HG03064 (cell line): ENCODE results near the gene CD200.
"Not testable (repeated sequence)": the region's sequence is repeated elsewhere in the genome, so short reads cannot be mapped to it uniquely, and the experiment has no call there.

Experiments
- ATAC-seq: cut with Tn5 transposase; IDR thresholded peaks from one replicate; pipeline ENCODE4 v1.9.1; 2021; ENCODE audit warnings: low read depth; ENCODE audit not compliant: unreplicated experiment

CD200 gene

DNA sequence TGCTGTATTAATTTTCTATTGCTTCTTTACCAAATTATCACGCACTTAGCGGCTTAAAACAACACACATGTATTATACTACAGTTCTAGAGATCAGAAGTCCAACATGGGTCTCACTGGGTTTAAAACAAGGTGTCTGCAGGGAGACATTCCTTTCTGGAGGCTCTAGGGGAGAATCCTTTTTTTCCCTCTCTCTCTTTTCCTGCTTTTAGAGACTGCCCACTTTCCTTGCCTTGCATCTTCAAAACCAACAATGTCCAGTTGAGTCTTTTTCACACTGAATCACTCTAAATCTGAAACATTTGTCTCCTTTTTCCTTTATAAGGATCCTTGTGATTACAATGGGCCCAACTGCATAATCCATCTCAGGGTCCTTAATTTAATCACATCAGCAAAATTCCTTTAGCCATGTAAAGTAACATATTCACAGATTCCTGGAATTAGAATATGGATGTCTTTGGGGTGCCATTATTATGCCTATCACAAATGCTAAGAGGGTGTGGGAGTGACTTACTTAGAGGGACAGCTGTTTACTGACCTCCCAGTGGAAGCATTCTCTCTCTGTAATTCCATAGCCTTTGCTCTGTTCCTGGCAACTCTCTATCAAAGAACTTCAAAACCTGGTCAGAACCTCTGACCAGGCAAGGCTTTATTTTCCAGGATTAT, 21.8 kb downstream of the CD200 start:
- ATAC-seq, result no peak

DNA sequence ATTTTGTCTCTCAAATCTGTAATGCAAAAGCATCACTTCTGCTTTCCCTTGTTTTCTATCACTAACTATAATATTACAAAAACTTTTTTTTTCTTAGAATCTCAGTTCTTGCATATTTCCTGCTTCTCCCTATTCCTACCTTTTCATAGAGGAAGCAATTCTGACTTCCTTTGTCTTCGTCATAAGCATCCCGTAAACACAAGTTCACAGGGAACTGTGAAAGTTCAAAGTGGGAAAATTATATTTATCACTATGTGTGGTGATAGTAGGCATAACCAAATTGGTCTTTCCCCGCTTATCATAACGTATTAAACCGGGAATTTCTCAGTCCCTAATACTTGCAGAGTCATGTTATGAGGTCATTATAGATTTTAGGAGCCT, 22.3 kb downstream of the CD200 start:
- ATAC-seq, result no peak

DNA sequence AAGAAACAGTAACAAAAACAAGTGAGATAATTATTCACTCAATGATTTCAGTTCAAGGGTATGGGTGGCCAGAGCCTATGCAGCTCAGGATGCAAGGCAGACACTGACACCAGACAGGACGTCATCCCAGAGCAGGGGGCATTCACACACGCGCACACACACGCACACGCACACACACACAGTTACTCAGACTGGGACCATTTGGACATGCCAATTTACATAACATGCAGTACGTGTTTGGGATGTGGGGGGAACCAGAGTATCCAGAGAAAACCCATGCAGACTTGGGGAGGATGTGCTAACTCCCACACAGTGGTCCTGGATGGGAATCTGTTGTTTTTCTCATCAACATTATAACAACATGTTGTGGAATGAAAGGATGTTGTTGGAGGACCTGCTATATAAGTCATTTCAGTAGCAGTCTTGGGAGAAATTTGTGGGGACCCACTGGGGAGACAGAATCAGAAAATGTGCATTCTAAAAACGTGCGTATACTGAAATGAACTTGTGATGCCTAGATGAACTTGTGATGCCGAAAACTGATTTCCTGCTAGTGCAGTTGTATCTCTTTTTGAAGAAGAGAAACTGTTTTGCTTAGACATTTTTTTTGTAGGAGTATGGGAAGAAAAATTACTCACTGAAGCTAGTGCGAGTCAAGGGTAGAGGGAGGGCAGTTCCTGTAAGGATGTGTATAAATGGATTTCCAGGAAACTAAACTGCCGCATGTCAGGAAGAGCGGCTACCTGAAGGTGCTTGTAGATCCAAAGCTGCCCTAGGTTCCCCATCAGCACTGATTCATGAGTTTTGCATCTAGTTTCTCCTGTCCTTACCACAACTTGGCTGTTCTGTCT, 25.2 kb downstream of the CD200 start:
- no peak for ATAC-seq

DNA sequence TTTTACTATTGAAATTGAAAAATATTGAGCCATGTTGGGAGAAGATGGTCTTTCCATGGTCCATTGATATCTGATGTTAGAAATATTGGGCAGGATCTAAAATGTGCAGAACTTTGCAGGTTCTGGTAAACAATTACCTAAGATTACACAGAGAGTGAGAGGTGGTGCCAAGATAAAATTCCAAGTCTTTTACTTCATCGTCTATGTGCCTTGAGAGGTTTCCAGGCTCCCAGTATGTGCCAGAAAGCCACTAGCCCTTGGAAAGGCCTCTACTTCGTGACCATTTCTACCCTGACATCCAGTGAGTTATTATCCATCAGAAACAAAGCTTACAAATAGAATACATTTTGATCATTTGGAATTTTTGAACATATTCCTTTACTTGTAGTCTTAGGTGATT, 27.6 kb downstream of the CD200 start:
- no peak for ATAC-seq

- ATAC-seq, result no peak
Observed at GRCh38 chr3:112362221-112362620, 29.3 kb downstream of the CD200 start.

- ATAC-seq, result no peak
Observed at GRCh38 chr3:112364291-112364690, 31.3 kb downstream of the CD200 start.

- no peak for ATAC-seq
Observed at GRCh38 chr3:112365035-112365434, 32.1 kb downstream of the CD200 start.

- no peak for ATAC-seq
Observed at GRCh38 chr3:112365636-112366035, 32.7 kb downstream of the CD200 start.

DNA sequence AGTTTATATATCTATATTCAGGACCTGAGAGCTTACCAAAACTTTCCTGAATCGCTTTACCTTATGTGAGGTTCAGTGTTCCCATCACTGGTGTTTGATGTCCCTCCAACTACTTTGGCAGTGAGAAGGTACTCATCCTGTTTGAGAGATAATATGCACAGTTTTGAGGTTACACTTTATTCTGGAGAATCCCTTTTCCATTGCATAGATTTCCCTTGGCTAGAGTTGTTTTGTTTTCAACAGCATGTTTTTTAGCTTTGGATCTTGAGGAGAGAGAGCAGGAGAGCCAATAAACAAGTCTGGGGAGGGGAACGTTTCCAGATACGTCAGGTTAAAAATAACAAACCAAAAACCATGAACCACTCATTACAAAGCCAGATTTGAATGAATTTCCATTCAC, 33.6 kb downstream of the CD200 start:
- no peak for ATAC-seq

- no peak for ATAC-seq
Observed at GRCh38 chr3:112371569-112371968, 38.6 kb downstream of the CD200 start.

GRCh38 chr3:112372396-112372795, 39.4 kb downstream of the CD200 start:
- no peak for ATAC-seq

DNA sequence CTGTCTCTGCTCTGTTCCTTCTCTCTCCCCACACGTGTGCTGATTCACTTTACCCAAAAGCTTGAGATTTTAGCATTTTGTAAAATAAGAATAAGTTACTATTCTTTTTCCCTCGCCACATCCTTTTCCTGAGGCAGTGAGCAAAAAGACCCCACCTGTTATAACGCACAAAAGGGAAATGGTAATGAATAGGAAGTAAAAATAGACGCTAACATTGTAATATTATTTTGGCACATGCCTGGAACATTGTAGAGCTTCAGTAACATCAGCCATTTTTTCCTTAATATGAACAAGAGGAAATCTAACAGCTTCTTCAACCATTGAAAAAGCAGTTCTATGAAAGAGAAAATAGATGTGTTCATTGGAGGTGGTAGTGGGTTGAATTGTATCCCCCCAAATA, 40.5 kb downstream of the CD200 start:
- ATAC-seq, result no peak

DNA sequence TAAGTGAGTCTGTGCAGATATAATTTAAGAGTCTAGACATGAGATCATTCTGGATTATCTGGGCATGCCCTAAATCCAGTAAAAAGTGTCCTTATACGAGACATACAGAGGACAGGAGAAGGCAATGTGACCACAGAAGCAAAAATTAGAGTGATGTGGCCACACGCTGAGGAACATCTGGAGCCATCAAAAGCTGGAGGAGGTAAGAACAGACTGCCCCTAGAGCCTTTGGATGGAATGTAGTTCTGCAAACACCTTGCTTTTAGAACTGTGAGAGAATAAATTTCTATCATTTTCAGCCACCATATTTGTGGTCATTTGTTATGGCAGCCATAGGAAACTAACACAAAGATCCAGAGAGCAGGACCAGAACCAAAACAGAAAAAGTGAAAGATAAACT, 41.0 kb downstream of the CD200 start:
- no peak for ATAC-seq

- no peak for ATAC-seq
Observed at GRCh38 chr3:112374333-112374734, 41.4 kb downstream of the CD200 start.

DNA sequence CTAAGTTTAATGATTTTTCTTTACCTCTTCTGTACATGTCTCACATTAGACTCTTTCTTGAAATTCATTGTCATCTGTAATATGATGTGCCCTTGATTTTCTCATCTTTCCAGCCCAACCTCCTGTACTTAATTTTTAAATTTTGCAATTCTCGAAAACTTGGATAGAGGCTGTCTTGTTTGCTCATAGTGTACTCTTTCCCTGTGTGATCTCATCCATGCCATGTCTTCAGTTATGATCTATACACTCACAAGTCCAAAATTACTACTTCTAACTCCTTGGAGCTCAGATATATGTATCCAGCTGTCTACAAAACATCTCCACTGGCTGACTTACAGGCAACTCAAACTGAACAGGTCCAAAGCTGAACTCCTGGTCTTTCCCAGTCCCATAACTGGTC, 42.2 kb downstream of the CD200 start:
- no peak for ATAC-seq

DNA sequence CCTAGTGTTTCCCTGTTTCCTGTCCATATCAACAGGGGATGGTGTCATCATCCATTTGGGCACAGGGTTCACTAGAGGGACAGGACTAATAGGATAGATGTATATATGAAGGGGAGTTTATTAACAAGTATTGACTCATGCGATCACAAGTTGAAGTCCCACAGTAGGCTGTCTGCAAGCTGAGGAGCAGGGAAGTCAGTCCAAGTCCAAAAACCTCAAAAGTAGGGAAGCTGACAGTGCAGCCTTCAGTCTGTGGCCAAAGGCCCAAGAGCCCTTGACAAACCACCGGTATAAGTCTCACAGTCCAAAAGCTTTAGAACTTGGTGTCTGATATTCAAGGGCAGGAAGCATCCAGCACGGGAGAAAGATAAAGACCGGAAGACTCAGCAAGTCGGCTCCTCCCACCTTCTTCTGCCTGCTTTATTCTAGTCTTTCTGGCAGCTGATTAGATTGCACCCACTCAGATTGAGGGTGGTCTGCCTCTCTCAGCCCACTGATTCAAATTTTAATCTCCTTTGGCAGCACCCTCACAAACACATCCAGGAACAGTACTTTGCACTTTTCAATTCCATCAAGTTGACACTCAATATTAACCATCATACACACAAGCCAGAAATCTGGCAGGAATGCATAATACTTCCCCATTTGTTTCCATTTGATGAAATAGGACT, 43.4 kb downstream of the CD200 start:
- ATAC-seq, result no peak

DNA sequence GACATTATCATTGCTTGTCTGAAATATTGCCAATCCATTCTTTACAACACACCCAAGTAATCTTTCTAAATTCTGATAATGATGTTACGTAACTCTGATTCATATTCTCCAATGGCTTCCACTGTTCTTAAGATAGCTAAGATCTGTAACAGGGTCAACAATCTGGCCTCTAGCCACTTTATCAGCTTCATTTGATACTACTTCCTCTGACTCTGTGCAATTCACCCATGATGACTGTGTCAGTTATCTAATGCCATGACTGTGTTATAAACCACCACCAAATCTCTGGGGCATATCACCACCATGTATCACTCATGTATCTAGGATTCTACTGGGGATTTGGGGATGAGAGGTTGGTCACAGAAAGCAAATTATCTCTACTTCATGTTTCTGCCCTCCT, 44.0 kb downstream of the CD200 start:
- no peak for ATAC-seq

DNA sequence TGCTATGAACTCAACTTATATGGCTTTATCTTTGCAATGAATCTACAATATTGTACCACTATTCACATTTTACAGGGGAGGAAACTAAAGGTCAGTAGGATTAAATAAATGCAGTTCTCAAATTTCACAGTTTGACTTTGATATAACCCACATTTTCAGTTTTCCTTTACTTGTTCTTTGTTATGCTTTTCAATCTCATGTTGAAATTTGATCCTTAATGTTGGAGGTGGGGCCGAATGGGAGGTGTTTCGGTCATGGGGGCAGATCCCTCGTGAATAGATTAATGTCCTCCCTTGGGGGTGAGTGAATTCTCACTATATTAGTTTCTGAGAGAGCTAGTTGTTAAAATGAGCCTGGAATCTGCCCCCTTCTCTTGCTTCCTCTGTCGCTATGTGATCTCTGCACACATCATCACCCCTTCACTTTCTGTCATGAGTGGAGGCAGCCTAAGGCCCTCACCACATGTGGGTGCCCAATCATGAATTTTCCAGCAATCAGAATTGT, 44.7 kb downstream of the CD200 start:
- no peak for ATAC-seq

DNA sequence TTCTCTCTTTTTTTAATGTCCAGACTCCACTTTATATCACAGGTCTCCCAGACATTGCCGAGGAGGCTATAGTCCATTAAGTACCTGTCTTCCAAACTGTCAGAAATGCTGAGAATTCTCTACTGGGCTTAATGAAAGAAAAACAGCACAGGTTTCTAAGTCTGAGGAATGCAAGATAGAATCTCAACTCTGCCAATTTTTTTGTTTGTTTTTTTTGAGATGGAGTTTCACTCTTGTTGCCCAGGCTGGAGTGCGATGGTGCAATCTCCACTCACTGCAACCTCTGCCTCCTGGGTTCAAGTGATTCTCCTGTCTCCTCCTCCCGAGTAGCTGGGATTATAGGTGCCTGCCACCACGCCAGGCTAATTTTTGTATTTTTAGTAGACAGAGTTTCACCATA, 45.4 kb downstream of the CD200 start:
- ATAC-seq, result not testable (repeated sequence)

DNA sequence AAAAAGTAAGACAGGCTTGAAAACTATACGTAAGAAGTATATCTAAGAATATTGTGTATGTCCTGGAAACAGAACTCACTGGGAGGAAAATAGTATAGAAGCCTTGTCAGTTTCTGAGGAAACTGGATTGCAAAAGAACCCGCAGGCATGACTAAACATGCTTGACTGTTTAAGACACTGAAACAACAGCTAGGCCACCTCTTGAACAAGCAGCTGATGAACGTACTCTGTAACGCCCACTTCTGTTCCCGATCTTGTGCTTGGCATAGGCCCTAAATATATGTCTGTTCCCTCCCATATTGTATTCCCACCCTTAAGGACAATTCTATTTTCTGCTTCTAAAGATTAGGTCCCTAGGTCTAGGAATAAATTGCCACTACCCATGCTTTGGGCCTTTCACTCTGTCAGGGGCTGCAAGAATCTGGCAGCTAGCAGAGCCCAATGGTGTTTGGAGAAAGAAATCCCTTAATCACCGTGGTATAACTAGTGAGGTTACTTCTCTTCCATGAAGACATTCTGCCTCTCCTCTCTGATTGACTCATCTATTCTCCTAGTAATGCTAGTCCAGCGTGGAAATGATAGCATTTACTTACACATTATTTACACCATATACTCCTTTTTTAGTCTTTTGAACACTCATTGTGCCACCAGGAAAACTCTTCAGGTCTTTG, 46.2 kb downstream of the CD200 start:
- ATAC-seq, result no peak
